DOHH2 (cell line): ENCODE measurements around the gene SAE1.

Experiments
- H3F3A ChIP-seq: fragments of 200-600 bp; sonication (generic), shearing (Covaris generic); 2 replicates; pipeline ENCODE4 v1.6.0; 2016; ENCODE audit warnings: antibody characterized with exemption, mild to moderate bottlenecking; ENCODE audit not compliant: control insufficient read depth, insufficient read depth
- H3K27ac ChIP-seq: fragments of 200-600 bp; sonication (generic); 2 replicates; pipeline ENCODE4 v1.5.1; 2014; ENCODE audit warnings: low read depth, mild to moderate bottlenecking, low read length, moderate library complexity
- H3K27me3 ChIP-seq: fragments of 200-600 bp; sonication (generic); 2 replicates; pipeline ENCODE4 v1.6.1; 2014; ENCODE audit warnings: mild to moderate bottlenecking, low read length, mixed read lengths; ENCODE audit not compliant: control insufficient read depth
- H3K36me3 ChIP-seq: fragments of 200-600 bp; sonication (generic); 2 replicates; pipeline ENCODE4 v1.6.1; 2014; ENCODE audit warnings: mild to moderate bottlenecking, low read length, moderate library complexity, mixed read lengths; ENCODE audit not compliant: control insufficient read depth
- H3K4me1 ChIP-seq: fragments of 200-600 bp; sonication (generic); 2 replicates; pipeline ENCODE4 v1.6.1; 2014; ENCODE audit warnings: mild to moderate bottlenecking, low read length, mixed read lengths; ENCODE audit not compliant: control insufficient read depth
- H3K4me2 ChIP-seq: fragments of 200-600 bp; sonication (generic); 2 replicates; pipeline ENCODE4 v1.6.0; 2014; ENCODE audit warnings: mild to moderate bottlenecking, low read length, moderate library complexity
- H3K4me3 ChIP-seq: fragments of 200-600 bp; sonication (generic); 2 replicates; pipeline ENCODE4 v1.5.1; 2014; ENCODE audit warnings: mild to moderate bottlenecking, low read length, mixed read lengths
- H3K79me2 ChIP-seq: fragments of 200-600 bp; sonication (generic); 2 replicates; pipeline ENCODE4 v1.6.1; 2014; ENCODE audit warnings: mild to moderate bottlenecking, low read length, mixed read lengths; ENCODE audit not compliant: control insufficient read depth
- H3K9me2 ChIP-seq: fragments of 200-600 bp; sonication (generic); replicated peaks from 2 replicates; pipeline ENCODE4 v1.6.1; 2014; ENCODE audit warnings: mild to moderate bottlenecking, low read length, mixed read lengths; ENCODE audit not compliant: control insufficient read depth
- H3K9me3 ChIP-seq: fragments of 200-600 bp; sonication (generic); 2 replicates; pipeline ENCODE4 v1.6.1; 2014; ENCODE audit warnings: antibody characterized with exemption, low read length, mixed read lengths; ENCODE audit not compliant: control insufficient read depth, insufficient read depth
- H4K20me1 ChIP-seq: fragments of 200-600 bp; sonication (generic); 2 replicates; pipeline ENCODE4 v1.6.0; 2014; ENCODE audit warnings: low read depth, mild to moderate bottlenecking, antibody characterized with exemption, low read length, moderate library complexity; ENCODE audit not compliant: control insufficient read depth, insufficient read depth
- CTCF ChIP-seq: fragments of 200-600 bp; sonication (generic); IDR thresholded peaks from one replicate; pipeline ENCODE4 v1.5.1; 2014; ENCODE audit warnings: antibody characterized with exemption, mild to moderate bottlenecking, low read depth, low read length; ENCODE audit not compliant: poor library complexity, severe bottlenecking
- EZH2phosphoT487 ChIP-seq: fragments of 200-600 bp; sonication (generic); IDR thresholded peaks from 2 replicates; pipeline ENCODE4 v1.6.1; 2017; ENCODE audit warnings: borderline replicate concordance, mild to moderate bottlenecking, antibody characterized with exemption, low read length, moderate library complexity, mixed read lengths

Gene SAE1

GRCh38 chr19:47110521-47111005 is 20.1 kb upstream of the SAE1 start:
- H3K27ac ChIP-seq = peak overlapping the region; percentile 86
- peaks cover 73% of the 10 kb centered on the region for H3K79me2 ChIP-seq
- TF ChIP-seq EZH2phosphoT487 (no peak), CTCF (no peak)

GRCh38 chr19:47111006-47111621 is 19.5 kb upstream of the SAE1 start:
- H3K4me2 ChIP-seq = peak overlapping the region; percentile 96
- no peaks in the 10 kb centered on the region for H3K9me3 ChIP-seq
- peaks cover 49% of the 10 kb centered on the region for H3K4me1 ChIP-seq

More at GRCh38 chr19:47110521-47111005, 20.1 kb upstream of the SAE1 start:
- H3K36me3 ChIP-seq = peaks cover 68% of the 10 kb centered on the region
- peaks cover 42% of the 10 kb centered on the region for H3F3A ChIP-seq
- peaks cover 53% of the 10 kb centered on the region for H3K4me1 ChIP-seq
- H3K9me2 ChIP-seq = no peaks in the 10 kb centered on the region
- H4K20me1 ChIP-seq = peaks cover 6% of the 10 kb centered on the region; the same call in 1 of the 2 replicates
- peak overlapping the region; percentile 96 for H3K4me2 ChIP-seq
- H3K4me3 ChIP-seq = peak overlapping the region; percentile 80
- no peaks in the 10 kb centered on the region for H3K9me3 ChIP-seq
- no peaks in the 10 kb centered on the region for H3K27me3 ChIP-seq

GRCh38 chr19:47111682-47112165 is 18.9 kb upstream of the SAE1 start:
- Histone ChIP-seq H3K36me3 (peaks cover 56% of the 10 kb centered on the region), H3F3A (peaks cover 47% of the 10 kb centered on the region), H3K9me2 (no peaks in the 10 kb centered on the region), H3K4me2 (peak overlapping the region; percentile 96), H4K20me1 (peaks cover 3% of the 10 kb centered on the region; the same call in 1 of the 2 replicates), H3K27ac (peak overlapping the region; percentile 86), H3K9me3 (no peaks in the 10 kb centered on the region), H3K4me1 (peaks cover 45% of the 10 kb centered on the region), H3K79me2 (peaks cover 62% of the 10 kb centered on the region), H3K27me3 (peaks cover 4% of the 10 kb centered on the region; the same call in 1 of the 2 replicates), H3K4me3 (peak overlapping the region; percentile 80)
- TF ChIP-seq CTCF (no peak), EZH2phosphoT487 (no peak)

More at GRCh38 chr19:47111006-47111621, 19.5 kb upstream of the SAE1 start:
- no peak for TF ChIP-seq EZH2phosphoT487
- TF ChIP-seq CTCF = no peak
- Histone ChIP-seq H3K27ac (peak overlapping the region; percentile 86), H4K20me1 (peaks cover 3% of the 10 kb centered on the region; the same call in 1 of the 2 replicates), H3K9me2 (no peaks in the 10 kb centered on the region), H3F3A (peaks cover 42% of the 10 kb centered on the region), H3K36me3 (peaks cover 62% of the 10 kb centered on the region), H3K79me2 (peaks cover 68% of the 10 kb centered on the region), H3K27me3 (no peaks in the 10 kb centered on the region), H3K4me3 (peak overlapping the region; percentile 80)
